ENCODE data around the gene SPATA20. TPM values are rescaled to one million over a fixed set of nuclear protein-coding genes. Genes with fewer than 3 reads are reported as not detected.

The SPATA20 gene
- total and polyA plus RNA-seq, 2 of the 13 experiments (the other 11 are each of a cell fraction or from before 2014, with no cell fraction given) = 36.1 to 64.8 TPM

DNA sequence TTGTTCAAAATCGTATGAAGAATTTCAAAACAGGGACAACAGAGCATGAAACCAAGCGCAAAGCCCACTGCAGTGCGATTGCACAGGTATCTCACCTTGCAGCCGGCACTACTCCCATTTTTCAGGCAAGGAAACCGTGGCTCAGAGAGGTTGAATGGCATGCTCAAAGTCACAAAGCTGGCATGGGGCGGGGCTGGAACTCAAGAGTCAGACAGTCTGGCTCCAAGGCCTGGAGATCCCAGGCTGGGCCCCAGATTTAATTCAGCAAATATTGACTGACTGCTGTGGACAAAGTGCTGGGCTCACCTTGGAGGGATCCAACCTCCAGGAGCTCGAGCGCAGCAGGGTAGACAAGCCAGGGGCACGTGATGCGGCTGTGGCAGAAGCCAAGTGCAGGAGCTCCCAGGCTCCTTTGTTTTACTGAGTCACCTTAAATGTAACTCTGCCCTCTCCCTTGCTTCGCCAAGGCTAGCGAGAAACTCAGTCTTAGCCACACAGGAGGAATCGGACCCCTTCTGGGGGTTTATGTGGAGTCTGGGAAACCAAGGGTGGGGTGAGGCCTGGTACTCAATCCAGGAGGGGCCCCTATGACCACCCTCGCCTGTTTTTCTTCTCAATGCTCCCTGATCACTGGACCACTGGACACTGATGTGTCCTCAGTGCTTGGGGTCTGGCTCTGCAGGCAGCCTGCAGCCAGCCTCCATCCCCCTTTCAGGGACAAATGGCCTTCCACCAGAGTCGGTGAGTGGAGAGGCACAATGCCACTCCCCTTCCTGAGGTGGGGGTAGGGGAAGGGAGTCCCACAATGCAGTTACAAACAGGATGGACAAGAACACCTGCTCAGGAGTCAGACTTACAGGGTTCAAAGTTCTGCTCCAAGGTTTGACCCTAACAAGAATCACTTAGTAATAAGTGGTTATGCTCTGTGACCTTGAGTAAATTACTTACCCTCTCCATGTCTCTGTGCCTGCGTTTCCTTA, 3.9 kb upstream of the SPATA20 start (continued):
- TF ChIP-seq, protein P1, sequence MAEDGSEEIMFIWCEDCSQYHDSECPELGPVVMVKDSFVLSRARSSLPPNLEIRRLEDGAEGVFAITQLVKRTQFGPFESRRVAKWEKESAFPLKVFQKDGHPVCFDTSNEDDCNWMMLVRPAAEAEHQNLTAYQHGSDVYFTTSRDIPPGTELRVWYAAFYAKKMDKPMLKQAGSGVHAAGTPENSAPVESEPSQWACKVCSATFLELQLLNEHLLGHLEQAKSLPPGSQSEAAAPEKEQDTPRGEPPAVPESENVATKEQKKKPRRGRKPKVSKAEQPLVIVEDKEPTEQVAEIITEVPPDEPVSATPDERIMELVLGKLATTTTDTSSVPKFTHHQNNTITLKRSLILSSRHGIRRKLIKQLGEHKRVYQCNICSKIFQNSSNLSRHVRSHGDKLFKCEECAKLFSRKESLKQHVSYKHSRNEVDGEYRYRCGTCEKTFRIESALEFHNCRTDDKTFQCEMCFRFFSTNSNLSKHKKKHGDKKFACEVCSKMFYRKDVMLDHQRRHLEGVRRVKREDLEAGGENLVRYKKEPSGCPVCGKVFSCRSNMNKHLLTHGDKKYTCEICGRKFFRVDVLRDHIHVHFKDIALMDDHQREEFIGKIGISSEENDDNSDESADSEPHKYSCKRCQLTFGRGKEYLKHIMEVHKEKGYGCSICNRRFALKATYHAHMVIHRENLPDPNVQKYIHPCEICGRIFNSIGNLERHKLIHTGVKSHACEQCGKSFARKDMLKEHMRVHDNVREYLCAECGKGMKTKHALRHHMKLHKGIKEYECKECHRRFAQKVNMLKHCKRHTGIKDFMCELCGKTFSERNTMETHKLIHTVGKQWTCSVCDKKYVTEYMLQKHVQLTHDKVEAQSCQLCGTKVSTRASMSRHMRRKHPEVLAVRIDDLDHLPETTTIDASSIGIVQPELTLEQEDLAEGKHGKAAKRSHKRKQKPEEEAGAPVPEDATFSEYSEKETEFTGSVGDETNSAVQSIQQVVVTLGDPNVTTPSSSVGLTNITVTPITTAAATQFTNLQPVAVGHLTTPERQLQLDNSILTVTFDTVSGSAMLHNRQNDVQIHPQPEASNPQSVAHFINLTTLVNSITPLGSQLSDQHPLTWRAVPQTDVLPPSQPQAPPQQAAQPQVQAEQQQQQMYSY (CRISPR knock-in tag; IDR thresholded peaks at IDR 0.05) = peak; percentile 80
- TF ChIP-seq, protein P2, sequence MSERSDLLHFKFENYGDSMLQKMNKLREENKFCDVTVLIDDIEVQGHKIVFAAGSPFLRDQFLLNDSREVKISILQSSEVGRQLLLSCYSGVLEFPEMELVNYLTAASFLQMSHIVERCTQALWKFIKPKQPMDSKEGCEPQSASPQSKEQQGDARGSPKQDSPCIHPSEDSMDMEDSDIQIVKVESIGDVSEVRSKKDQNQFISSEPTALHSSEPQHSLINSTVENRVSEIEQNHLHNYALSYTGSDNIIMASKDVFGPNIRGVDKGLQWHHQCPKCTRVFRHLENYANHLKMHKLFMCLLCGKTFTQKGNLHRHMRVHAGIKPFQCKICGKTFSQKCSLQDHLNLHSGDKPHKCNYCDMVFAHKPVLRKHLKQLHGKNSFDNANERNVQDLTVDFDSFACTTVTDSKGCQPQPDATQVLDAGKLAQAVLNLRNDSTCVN (CRISPR knock-in tag; IDR thresholded peaks at IDR 0.05; ENCODE audit: borderline replicate concordance) = peak; percentile 74
- TF ChIP-seq NFIC (IDR thresholded peaks at IDR 0.05; ENCODE audit: low read length) (no peak), ZC3H13 (CRISPR knock-in tag; IDR thresholded peaks at IDR 0.05) (peak; percentile 73), SRF (IDR thresholded peaks at IDR 0.05; ENCODE audit: low read depth, low read length) (no peak), ZSCAN31 (CRISPR knock-in tag; IDR thresholded peaks at IDR 0.05; ENCODE audit: low read depth) (peak; percentile 66; the same call in 1 of the 2 replicates), ZNF564 (CRISPR knock-in tag; IDR thresholded peaks at IDR 0.05) (0 out of 2 replicates have a peak, but pooled peaks have one; percentile 68), CHCHD3 (CRISPR knock-in tag; IDR thresholded peaks at IDR 0.05) (no peak), DR1 (CRISPR knock-in tag; IDR thresholded peaks at IDR 0.05) (peak; percentile 34; the same call in 1 of the 2 replicates), ZNF615 (CRISPR knock-in tag; IDR thresholded peaks at IDR 0.05; ENCODE audit: borderline replicate concordance) (no peak), NBN (conservative IDR thresholded peaks at IDR 0.05) (no peak), ZNF768 (CRISPR knock-in tag; IDR thresholded peaks at IDR 0.05) (peak; percentile 100), ZNF746 (CRISPR knock-in tag; IDR thresholded peaks at IDR 0.05) (peak; percentile 32), ZNF652 (CRISPR knock-in tag; IDR thresholded peaks at IDR 0.05; ENCODE audit: borderline replicate concordance, low read depth) (no peak; the same call in 1 of the 2 replicates), JARID2 (CRISPR knock-in tag; IDR thresholded peaks at IDR 0.05; ENCODE audit: insufficient replicate concordance) (peak; percentile 45), PCBP1 (IDR thresholded peaks at IDR 0.05; ENCODE audit: borderline replicate concordance, low read depth, low read length) (no peak), THAP11 (CRISPR knock-in tag; IDR thresholded peaks at IDR 0.05) (peak; percentile 75), KLF15 (CRISPR knock-in tag; IDR thresholded peaks at IDR 0.05; ENCODE audit: borderline replicate concordance) (no peak), TMF1 (CRISPR knock-in tag; IDR thresholded peaks at IDR 0.05; ENCODE audit: low read depth) (no peak)
- TF ChIP-seq, protein P3, sequence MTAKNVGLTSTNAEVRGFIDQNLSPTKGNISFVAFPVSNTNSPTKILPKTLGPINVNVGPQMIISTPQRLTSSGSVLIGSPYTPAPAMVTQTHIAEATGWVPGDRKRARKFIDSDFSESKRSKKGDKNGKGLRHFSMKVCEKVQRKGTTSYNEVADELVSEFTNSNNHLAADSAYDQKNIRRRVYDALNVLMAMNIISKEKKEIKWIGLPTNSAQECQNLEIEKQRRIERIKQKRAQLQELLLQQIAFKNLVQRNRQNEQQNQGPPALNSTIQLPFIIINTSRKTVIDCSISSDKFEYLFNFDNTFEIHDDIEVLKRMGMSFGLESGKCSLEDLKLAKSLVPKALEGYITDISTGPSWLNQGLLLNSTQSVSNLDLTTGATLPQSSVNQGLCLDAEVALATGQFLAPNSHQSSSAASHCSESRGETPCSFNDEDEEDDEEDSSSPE (CRISPR knock-in tag; IDR thresholded peaks at IDR 0.05) = peak; percentile 52
- TF ChIP-seq, protein P4, sequence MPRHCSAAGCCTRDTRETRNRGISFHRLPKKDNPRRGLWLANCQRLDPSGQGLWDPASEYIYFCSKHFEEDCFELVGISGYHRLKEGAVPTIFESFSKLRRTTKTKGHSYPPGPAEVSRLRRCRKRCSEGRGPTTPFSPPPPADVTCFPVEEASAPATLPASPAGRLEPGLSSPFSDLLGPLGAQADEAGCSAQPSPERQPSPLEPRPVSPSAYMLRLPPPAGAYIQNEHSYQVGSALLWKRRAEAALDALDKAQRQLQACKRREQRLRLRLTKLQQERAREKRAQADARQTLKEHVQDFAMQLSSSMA (CRISPR knock-in tag; IDR thresholded peaks at IDR 0.05) = no peak
- TF ChIP-seq, protein P5, sequence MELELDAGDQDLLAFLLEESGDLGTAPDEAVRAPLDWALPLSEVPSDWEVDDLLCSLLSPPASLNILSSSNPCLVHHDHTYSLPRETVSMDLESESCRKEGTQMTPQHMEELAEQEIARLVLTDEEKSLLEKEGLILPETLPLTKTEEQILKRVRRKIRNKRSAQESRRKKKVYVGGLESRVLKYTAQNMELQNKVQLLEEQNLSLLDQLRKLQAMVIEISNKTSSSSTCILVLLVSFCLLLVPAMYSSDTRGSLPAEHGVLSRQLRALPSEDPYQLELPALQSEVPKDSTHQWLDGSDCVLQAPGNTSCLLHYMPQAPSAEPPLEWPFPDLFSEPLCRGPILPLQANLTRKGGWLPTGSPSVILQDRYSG (CRISPR knock-in tag; IDR thresholded peaks at IDR 0.05) = no peak

Measured in HepG2 (cell line).